Measurements from ENCODE around the gene CAPN1.
"Not testable (repeated sequence)": the region's sequence is repeated elsewhere in the genome, so short reads cannot be mapped to it uniquely, and the experiment has no call there.

Gene CAPN1

GRCh38 chr11:65181569-65182257, at the start of gene CAPN1:
Gene CAPN1, plus strand, starts transcription at chr11:65181928. Its CDS starts 774 bp downstream, at chr11:65182702.
- intact Hi-C loops (cut with DNase I): no loop called here
- DNase-seq: peak in 41 of 42 donors; percentile 14 to 84 (median 59)

GRCh38 chr11:65132238-65132987, 49.3 kb upstream of the CAPN1 start:
- no peak for DNase-seq
- intact Hi-C loops (cut with DNase I): no loop called here

- intact Hi-C loops (cut with DNase I): no loop called here
- peak in 4 of 42 donors; percentile 33 to 45 (median 35) for DNase-seq
These were observed 48.6 kb upstream of the CAPN1 start for GRCh38 chr11:65132988-65133700.

DNA sequence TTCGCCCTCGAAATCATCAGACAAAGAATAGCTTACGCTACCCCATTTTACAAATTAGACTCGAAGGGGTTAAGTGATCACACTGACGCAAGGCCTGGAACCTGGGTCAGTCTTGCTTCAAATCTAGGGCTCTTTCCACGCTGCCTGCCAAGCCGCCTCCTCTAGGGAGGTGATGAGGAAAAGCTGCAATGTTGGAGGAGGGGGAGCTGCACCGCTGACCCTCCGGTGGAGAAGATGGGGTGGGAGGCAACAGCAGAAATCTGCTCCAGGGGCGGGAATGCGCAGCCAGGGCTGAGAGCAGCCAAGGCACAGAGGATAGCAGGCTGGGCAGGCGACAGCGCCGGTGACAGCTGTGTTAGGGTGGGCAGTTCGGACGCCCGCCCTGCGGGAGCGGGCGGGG, 48.0 kb upstream of the CAPN1 start:
- intact Hi-C loops (cut with DNase I): no loop called here
- no peak for DNase-seq

GRCh38 chr11:65134240-65134951, 47.3 kb upstream of the CAPN1 start, which contains the start of gene SYVN1:
Gene SYVN1, minus strand, starts transcription at chr11:65134519. Its CDS starts 918 bp downstream, at chr11:65133601.
- intact Hi-C loops (cut with DNase I): no loop called here
- DNase-seq: peak; percentile 85 to 97 (median 94)

GRCh38 chr11:65134952-65135632, 46.6 kb upstream of the CAPN1 start:
- DNase-seq: peak; percentile 69 to 95 (median 86)
- intact Hi-C loops (cut with DNase I): no loop called here

DNA sequence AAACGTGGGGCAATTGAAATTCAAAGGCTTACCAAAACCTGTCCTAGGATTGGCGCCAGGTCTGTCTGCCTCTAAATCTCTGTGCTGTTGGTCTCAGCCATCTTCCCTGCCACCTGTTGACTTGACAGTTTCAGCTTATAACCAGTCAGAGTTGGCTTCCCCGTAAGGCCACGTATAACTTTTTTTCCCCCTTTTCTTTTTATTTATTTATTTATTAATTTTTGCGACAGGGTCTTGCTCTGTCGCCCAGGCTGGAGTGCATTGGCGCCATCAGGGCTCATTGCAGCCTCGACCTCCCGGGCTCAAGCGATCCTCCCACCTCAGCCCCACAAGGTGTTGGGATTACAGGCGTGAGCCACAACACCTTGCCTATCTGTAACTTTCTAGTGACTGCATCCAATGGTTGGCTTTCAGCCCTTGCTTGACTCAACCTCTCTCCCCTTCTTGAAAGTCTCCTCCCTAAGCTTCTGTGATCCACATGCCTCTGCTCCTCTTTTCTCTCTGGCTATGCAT, 46.0 kb upstream of the CAPN1 start:
- no peak for DNase-seq
- intact Hi-C loops (cut with DNase I): no loop called here

GRCh38 chr11:65136515-65137096, 45.1 kb upstream of the CAPN1 start:
- no peak for DNase-seq
- intact Hi-C loops (cut with DNase I): no loop called here

- intact Hi-C loops (cut with DNase I): no loop called here
- no peak for DNase-seq
These were observed 39.7 kb upstream of the CAPN1 start for GRCh38 chr11:65141896-65142494.

- intact Hi-C loops (cut with DNase I): no loop called here
- no peak for DNase-seq
These were observed 34.2 kb upstream of the CAPN1 start for GRCh38 chr11:65147352-65148075.

DNA sequence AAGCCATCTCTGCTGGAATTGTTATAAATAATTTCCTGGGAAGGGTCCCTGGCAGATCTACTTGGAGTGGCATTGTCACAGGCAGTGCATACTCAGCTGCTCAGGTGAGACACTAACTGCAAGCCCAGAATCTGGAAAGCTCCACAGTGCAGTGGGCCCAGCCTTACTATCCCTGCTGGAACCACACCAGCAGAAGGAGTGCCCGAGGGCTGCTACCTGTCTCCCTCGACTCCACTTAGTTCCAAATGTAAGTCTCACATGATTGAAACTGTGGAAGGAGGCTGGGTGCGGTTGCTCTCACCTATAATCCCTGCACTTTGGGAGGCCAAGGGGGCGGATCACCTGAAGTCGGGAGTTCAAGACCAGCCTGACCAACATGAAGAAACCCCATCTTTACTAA, 33.1 kb upstream of the CAPN1 start:
- intact Hi-C loops (cut with DNase I): no loop called here
- DNase-seq: no peak

GRCh38 chr11:65150131-65150508, 31.6 kb upstream of the CAPN1 start:
- peak in 1 of 42 donors; percentile 40 for DNase-seq
- intact Hi-C loops (cut with DNase I): not testable (repeated sequence)

- intact Hi-C loops (cut with DNase I): no loop called here
- DNase-seq: peak; percentile 19 to 89 (median 55)
These were observed 31.0 kb upstream of the CAPN1 start for GRCh38 chr11:65150509-65151299.

- DNase-seq: no peak
- intact Hi-C loops (cut with DNase I): no loop called here
These were observed 30.3 kb upstream of the CAPN1 start for GRCh38 chr11:65151331-65151899.

DNA sequence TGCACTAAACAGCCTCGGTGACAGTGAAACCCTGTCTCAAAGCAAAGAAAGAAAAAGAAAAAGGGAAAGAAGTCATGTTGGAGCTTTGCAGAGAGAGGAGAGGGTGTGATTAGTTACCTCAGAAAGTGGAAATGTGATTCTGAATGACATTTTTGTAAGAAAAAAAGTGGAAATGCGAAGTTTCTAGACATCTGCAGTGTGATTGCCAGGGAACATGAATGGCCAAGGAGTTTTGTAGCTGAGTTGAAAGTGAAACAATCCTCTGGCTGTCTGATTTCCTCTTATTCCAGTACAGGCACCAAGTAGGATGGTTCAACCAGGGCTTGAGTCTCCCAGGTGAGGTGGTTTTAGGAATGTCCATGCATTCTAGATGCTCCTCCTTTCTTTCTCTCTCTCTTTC, 29.6 kb upstream of the CAPN1 start:
- intact Hi-C loops (cut with DNase I): no loop called here
- no peak for DNase-seq

GRCh38 chr11:65156256-65156655, 25.5 kb upstream of the CAPN1 start:
- intact Hi-C loops (cut with DNase I): no loop called here
- DNase-seq: no peak

Measured in head of caudate nucleus (tissue), 42 donors.